NCI-H2196 (cell line): ENCODE data around the gene DAND5.

Experiments used
- DNase-seq: peaks from one replicate; lab custom pipeline; 2025; ENCODE audit not compliant: unreplicated experiment; lab: John Stamatoyannopoulos, UW

Gene DAND5

GRCh38 chr19:12991296-12991695 lies 21.9 kb downstream of the DAND5 start:
- DNase-seq: no peak

- DNase-seq: no peak
Measured at GRCh38 chr19:12992729-12993128, 23.4 kb downstream of the DAND5 start.

DNA sequence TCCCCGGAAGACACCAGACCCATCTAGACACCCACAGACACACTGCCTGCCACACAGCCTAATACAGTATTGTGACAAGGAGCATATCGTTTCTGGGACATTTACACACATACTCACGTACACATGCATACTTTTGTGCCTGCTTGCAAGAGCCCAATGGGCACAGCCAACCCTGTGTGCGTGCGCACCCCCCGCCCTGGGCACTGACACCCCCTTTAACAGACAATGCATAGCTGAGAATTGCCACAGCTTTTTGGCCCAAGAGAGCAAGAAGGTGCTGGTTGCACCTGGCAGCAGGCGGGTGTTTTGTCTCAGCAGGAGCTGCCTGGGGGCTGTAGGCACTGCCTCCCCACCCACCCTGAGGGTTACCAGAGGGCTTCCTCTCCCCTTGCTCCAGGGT lies 24.2 kb downstream of the DAND5 start:
- DNase-seq: no peak

GRCh38 chr19:12994701-12995595 lies 25.6 kb downstream of the DAND5 start, which contains the start of gene NFIX:
TSS of gene NFIX (plus strand) at chr19:12995475. CDS start at chr19:12995838, 363 bp downstream.
- peak; percentile 26 for DNase-seq

DNA sequence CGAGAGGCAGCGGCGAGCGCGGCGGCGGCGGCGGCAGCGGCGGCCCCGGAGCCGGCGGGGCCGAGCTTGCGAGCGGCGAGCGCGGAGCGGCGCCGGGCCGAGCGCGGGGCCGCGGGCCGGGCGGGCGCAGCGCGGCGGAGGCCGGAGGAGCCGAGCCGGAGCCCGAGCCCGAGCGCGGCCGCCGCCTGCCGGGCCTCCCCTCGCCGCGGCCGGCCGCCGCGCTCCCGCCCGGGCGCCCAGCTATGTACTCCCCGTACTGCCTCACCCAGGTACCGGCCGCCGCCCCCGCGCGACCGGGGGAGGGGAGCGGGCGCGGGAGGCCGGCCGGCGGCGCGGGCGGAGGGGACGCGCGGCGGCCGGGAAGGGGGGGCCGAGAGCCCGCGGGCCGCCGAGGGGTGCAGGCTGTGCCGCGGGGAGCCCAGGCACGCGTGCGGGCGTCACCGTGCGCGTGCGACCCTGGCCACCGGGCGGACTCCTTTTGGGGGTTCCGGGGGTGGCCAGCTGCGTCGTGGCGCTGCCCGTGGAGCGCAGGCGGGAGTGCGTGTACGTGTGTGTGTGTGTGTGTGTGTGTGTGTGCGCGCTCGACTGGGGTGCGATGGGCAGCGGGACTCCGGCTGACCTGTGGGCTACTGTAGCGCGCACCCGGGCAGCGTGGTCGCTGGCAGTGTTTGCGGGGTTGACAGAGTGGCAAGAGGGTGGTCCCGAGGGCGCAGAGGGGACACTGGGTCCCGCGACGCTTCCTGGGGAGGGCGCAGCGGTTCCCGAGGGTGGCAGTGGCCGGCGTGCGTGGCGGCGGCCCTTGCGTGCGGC lies 26.4 kb downstream of the DAND5 start:
- no peak for DNase-seq

- DNase-seq: no peak
Measured at GRCh38 chr19:12996406-12997094, 27.2 kb downstream of the DAND5 start.

DNA sequence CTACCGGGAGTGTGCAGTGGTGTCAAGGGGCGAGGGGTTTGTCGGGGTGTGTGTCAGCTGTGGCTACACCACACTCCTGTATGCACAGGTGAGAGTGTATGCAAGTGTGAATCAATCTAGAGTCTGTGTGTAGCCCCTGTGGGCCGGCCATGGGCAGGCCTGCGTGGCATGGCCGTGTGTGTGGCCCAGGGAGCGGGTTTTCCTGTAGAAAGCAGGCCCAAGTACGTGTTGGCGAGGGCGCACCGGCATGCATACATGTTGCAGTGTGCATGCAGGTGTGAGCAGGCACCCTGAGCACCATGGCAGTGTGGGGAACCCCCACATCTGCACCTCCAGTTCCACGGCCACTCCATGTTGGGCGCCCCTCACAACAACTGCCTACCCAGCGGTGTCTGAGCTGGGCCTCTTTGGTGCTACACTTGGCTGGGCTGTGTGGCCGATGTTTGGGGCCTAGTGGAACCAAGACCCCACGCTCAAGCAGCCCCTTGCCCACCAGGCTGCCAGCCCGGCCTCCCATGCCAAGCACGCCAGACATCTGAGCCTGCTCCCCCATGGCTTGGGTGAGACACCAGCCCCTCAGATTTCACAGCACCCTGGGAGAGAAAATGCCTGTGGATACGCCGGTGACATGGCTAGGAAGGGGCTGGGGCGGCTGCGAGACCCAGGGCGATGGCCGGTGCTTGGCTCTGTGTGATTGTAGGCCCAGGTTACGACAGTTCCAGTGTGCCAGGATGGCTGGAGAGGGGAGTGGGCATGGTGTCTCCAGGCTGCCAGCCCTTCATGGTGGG lies 28.0 kb downstream of the DAND5 start:
- no peak for DNase-seq

- DNase-seq: no peak
Measured at GRCh38 chr19:12997967-12998940, 28.9 kb downstream of the DAND5 start.

- DNase-seq: no peak
Measured at GRCh38 chr19:13001166-13001501, 31.8 kb downstream of the DAND5 start.

DNA sequence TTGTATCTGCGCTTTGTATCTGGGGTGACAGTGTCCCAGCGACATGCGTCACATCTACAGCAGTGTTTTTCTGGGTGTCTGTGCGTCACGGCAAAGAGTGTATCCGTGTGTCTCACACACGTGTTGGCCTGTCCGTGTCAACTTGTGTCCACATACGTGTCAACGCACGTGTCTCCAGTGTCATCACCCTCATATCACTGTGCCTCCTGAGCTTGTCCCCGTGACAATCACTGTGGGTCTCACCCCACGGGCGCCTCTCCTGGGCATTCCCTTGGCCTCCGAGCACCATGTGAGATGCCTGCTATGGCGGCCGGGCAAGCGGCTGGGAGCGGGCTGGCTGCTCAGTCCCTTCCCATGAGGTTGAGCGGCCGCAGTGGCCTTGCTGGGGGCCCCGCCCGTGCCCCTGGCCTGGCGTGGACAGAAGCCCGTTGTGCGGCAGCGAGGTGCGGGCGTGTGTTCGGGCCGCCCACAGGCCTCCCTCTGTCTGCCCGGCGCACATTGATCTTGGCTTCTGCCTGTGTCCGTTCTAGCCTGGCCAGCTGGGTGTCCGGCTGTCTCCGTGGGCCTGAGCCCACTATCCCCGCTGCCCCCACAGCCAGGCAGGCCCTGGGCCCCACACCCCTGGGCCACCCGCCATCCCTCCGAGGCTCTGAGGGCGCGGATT lies 32.3 kb downstream of the DAND5 start:
- DNase-seq: no peak

DNA sequence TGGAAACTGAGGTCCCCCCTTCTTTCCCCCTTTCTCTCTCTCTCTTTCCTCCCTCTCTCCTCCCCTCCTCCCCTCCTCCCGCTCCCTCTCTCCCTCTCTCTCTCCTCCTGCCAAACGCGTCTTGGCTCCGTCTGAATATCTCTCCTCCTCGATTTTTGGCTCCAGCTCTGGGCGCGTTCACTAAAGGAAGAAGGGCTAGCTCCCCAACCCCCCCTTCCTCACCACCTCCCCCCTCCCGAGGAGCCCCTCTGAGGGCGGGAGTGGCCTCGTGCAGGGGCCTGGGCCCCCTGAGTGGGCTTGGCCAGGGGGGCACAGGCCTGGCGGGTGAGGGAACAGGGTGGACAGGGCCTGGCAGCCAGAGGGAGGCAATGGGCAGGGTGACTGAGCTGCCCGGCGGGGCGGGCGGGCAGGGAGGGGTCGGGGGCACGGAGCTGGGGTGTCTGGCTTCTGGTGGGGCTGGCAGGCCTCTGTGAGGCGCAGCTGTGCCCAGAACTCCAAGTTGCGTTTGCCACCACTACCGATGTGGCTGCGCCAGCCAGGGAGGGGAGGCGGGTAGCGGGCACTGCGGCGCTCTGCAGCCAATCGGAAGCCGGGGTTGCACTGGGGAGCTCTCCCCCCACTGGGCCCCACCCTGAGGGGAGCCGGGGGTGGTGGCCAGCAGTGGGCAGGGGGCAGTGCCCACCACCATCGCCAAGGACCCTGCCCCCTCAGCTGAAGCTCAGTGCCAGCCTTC lies 33.0 kb downstream of the DAND5 start:
- DNase-seq: no peak

- DNase-seq: no peak
Measured at GRCh38 chr19:13003081-13003480, 33.7 kb downstream of the DAND5 start.

GRCh38 chr19:13004273-13004672 lies 34.9 kb downstream of the DAND5 start:
- no peak for DNase-seq

GRCh38 chr19:13005253-13005652 lies 35.9 kb downstream of the DAND5 start:
- DNase-seq: no peak

DNA sequence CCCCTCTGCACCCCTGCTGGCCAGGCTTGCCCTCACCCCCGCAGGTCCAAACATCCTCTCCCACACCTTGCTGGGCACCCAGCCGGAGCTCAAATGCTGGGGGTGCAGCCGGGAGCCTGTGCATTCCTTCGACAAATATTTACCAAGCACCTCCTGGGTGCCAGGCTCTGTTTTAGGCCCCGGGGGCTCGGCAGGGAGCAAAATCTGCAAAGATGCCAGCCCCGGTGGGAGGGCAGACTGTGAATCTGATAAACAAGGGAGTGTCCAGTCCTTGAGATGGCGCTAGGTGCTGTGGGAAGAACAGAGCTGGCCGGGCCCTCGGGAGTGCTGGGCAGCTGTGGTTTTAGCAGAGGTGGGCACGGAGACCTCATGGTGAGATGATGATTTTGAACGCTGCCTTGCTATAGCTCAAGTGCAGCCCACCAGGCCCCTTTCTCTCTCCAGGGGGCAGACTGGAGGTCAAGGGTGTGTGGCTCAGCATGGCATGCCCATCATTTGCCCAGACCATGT lies 36.5 kb downstream of the DAND5 start:
- no peak for DNase-seq

DNA sequence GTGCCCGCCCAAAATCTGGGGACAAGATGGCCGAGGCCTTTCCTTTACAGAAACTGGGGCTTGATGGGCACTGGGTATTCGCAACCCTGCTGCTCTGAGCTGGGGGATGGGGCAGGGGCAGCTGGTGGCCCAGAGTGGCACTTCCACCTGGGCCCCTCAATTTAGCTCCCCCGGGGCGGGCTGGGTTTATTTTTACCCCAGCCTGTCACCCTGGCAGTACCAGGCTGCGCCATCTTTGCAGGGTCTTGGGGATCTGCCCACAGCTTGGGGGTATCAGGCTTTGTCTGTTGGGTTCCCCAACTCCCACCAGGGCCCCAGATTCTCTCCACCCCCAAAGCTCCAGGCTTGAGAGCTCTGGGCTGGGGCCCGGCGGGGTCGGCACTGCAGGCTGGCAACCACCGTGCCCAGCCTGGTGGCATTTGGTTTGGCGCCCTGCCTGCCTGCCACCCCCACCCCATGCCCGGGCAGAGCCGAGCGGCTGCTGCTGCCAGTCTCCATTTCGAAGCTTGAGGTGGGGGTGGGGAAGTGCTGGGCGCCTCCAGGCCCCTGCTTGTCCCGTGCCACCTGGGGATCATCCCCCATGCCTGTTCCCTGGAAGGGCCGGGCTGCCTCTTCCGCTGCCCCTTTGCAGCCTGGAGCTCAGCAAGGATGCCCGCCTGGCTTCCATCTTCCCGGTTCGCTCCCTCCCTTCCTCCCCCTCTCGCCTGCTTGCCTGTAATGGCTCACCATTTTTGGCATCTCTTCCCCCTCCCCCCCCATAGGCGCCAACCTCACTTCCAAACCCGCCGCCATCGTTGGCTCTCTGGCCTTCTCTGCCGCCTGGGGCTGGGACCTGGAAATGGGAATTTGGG lies 37.3 kb downstream of the DAND5 start:
- no peak for DNase-seq
